Measurements from ENCODE around the gene HIVEP2. TPM values are rescaled to one million over a fixed set of nuclear protein-coding genes. Genes with fewer than 3 reads are reported as not detected.

HIVEP2 gene
- total and polyA plus RNA-seq, 2 donors (not counting 1 experiment from before 2014, with no cell fraction given) = 5.8 to 31.9 TPM

DNA sequence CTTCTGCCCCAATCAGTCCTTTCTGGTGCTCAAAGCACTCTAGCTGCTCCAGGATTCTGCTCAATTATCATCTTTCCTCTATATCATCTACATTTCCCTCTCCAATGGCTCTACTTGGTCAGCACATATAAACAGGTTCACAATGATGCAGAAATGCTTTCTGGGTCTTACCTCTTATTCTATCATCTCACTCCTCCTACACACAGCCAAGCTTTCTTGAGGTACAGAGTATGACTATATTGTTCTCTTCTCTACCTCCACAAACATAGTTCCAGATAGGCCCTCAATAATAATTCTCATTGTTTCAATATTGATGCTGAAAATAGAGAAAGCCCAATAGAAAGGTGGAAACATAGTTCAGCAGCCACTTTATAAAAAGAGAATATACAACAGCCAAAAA, 48.2 kb downstream of the HIVEP2 start:
- ChIA-PET POLR2A (no interaction called here), CTCF (no interaction called here)
- TF ChIP-seq, protein P1, sequence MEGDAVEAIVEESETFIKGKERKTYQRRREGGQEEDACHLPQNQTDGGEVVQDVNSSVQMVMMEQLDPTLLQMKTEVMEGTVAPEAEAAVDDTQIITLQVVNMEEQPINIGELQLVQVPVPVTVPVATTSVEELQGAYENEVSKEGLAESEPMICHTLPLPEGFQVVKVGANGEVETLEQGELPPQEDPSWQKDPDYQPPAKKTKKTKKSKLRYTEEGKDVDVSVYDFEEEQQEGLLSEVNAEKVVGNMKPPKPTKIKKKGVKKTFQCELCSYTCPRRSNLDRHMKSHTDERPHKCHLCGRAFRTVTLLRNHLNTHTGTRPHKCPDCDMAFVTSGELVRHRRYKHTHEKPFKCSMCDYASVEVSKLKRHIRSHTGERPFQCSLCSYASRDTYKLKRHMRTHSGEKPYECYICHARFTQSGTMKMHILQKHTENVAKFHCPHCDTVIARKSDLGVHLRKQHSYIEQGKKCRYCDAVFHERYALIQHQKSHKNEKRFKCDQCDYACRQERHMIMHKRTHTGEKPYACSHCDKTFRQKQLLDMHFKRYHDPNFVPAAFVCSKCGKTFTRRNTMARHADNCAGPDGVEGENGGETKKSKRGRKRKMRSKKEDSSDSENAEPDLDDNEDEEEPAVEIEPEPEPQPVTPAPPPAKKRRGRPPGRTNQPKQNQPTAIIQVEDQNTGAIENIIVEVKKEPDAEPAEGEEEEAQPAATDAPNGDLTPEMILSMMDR (IDR thresholded peaks at IDR 0.05) = no peak
- no peak for TF ChIP-seq EZH2 (IDR thresholded peaks at IDR 0.05; ENCODE audit: borderline replicate concordance, insufficient read depth, low read depth, low read length, poor library complexity, severe bottlenecking)
- Mint-ChIP-seq H3K4me3 (no peak overlapping the region), H3K4me1 (peaks cover 20% of the 10 kb centered on the region), H3K27me3 (no peaks in the 10 kb centered on the region), H3K9me3 (ENCODE audit: insufficient read depth) (no peaks in the 10 kb centered on the region), H3K27ac (no peak overlapping the region)
- Histone ChIP-seq H3K4me2 (replicated peaks; ENCODE audit: low read depth, low read length, poor library complexity, severe bottlenecking) (no peak overlapping the region), H3K9ac (ENCODE audit: low read length) (no peak overlapping the region), H3K27me3 (replicated peaks in 1 of 4; ENCODE audit: control extremely low read depth in 1 of 4, control insufficient read depth in 3 of 4, insufficient read depth in 4 of 4, low read length in 3 of 4) (no peaks in the 10 kb centered on the region), H3K27ac (ENCODE audit: low read length in 2 of 2) (no peak overlapping the region), H2AFZ (ENCODE audit: insufficient read depth, low read depth, low read length, poor library complexity, severe bottlenecking) (no peak overlapping the region), H4K20me1 (ENCODE audit: control insufficient read depth, insufficient read depth, low read length, poor library complexity, severe bottlenecking) (no peaks in the 10 kb centered on the region), H3K36me3 (replicated peaks in 1 of 2; ENCODE audit: control extremely low read depth in 1 of 2, control insufficient read depth in 1 of 2, extremely low read depth in 1 of 2, insufficient read depth in 2 of 2, low read length in 1 of 2) (no peaks in the 10 kb centered on the region), H3K4me1 (ENCODE audit: control insufficient read depth in 2 of 2, insufficient read depth in 2 of 2, low read length in 2 of 2) (no peaks in the 10 kb centered on the region), H3K4me3 (ENCODE audit: control extremely low read depth in 1 of 5, extremely low read depth in 1 of 5, insufficient read depth in 1 of 5, low read depth in 2 of 5, low read length in 4 of 5) (no peak overlapping the region), H3K79me2 (ENCODE audit: control insufficient read depth, insufficient read depth, low read length) (peaks cover 89% of the 10 kb centered on the region), H3K9me3 (ENCODE audit: control extremely low read depth in 1 of 3, control insufficient read depth in 2 of 3, insufficient read depth in 1 of 3, low read length in 2 of 3) (no peaks in the 10 kb centered on the region)
- DNase-seq (no peak), ATAC-seq (ENCODE audit: low read depth) (no peak)
- intact Hi-C loops (cut with micrococcal nuclease) = no loop called here

DNA sequence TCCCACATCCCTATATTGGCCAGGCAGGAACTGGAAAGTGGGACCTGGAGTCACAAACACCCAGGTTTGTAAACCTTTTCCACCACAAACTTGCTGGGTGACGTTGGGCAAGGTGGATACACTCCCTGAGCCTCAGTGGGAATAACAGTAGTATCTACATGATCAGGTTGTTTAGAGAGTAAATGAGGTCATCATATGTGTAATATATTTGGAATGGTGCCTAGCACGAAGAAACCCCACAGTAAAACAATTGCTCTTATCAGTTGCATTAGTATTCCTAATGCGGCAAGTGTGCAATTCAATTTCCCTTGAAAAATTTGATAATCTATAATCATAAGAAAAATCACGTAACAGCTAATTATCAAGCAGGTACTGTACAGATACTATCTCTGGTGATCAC, 51.9 kb downstream of the HIVEP2 start:
- Histone ChIP-seq H4K20me1 (ENCODE audit: control insufficient read depth, insufficient read depth, low read length, poor library complexity, severe bottlenecking) (no peaks in the 10 kb centered on the region), H3K4me3 (ENCODE audit: control extremely low read depth in 1 of 5, extremely low read depth in 1 of 5, insufficient read depth in 1 of 5, low read depth in 2 of 5, low read length in 4 of 5) (no peak overlapping the region), H3K27ac (ENCODE audit: low read length in 2 of 2) (no peak overlapping the region), H3K27me3 (replicated peaks in 1 of 4; ENCODE audit: control extremely low read depth in 1 of 4, control insufficient read depth in 3 of 4, insufficient read depth in 4 of 4, low read length in 3 of 4) (no peaks in the 10 kb centered on the region), H3K9ac (ENCODE audit: low read length) (no peak overlapping the region), H3K79me2 (ENCODE audit: control insufficient read depth, insufficient read depth, low read length) (peaks cover 81% of the 10 kb centered on the region), H2AFZ (ENCODE audit: insufficient read depth, low read depth, low read length, poor library complexity, severe bottlenecking) (no peak overlapping the region), H3K36me3 (replicated peaks in 1 of 2; ENCODE audit: control extremely low read depth in 1 of 2, control insufficient read depth in 1 of 2, extremely low read depth in 1 of 2, insufficient read depth in 2 of 2, low read length in 1 of 2) (no peaks in the 10 kb centered on the region), H3K4me1 (ENCODE audit: control insufficient read depth in 2 of 2, insufficient read depth in 2 of 2, low read length in 2 of 2) (no peaks in the 10 kb centered on the region), H3K4me2 (replicated peaks; ENCODE audit: low read depth, low read length, poor library complexity, severe bottlenecking) (no peak overlapping the region), H3K9me3 (ENCODE audit: control extremely low read depth in 1 of 3, control insufficient read depth in 2 of 3, insufficient read depth in 1 of 3, low read length in 2 of 3) (no peaks in the 10 kb centered on the region)
- intact Hi-C loops (cut with micrococcal nuclease) = no loop called here
- peaks cover 28% of the 10 kb centered on the region for H3K4me1 Mint-ChIP-seq
- no peak overlapping the region for H3K4me3 Mint-ChIP-seq
- no peak overlapping the region for H3K27ac Mint-ChIP-seq
- ChIA-PET POLR2A (interaction anchor here (0.6 kb wide), 1 partner anchor 1304 kb away, joined by 4 read pairs; no protein-coding TSS in a partner anchor), CTCF (interaction anchor here (1.4 kb wide), 2 partner anchors 134 to 146 kb away, joined by 3 to 4 read pairs; no protein-coding TSS in a partner anchor)
- no peaks in the 10 kb centered on the region for H3K9me3 Mint-ChIP-seq (ENCODE audit: insufficient read depth)
- WGBS (ENCODE audit: insufficient coverage) = no CpG with 5 or more reads among the region's 4 CpGs
- no peaks in the 10 kb centered on the region for H3K27me3 Mint-ChIP-seq
- ATAC-seq (ENCODE audit: low read depth) (no peak), DNase-seq (no peak)
- TF ChIP-seq, protein P1 (IDR thresholded peaks at IDR 0.05) = no peak
- no peak for TF ChIP-seq EZH2 (IDR thresholded peaks at IDR 0.05; ENCODE audit: borderline replicate concordance, insufficient read depth, low read depth, low read length, poor library complexity, severe bottlenecking)
